Lower leg skin (tissue), 4 donors: ENCODE results near the gene ELF1. TPM values are rescaled to one million over a fixed set of nuclear protein-coding genes. Genes with fewer than 3 reads are reported as not detected.
"Not testable (repeated sequence)": the region's sequence is repeated elsewhere in the genome, so short reads cannot be mapped to it uniquely, and the experiment has no call there.

Experiments
- DNase-seq, 2 donors: peaks; one replicate each; pipeline ENCODE4 v3.0.0-alpha.2; 2019; ENCODE audit warnings: low spot score in 2 of 2
- H3K4me3 ChIP-seq: fragments of 200-600 bp; sonication (generic); 2 replicates; pipeline ENCODE4 v1.5.1; 2017; ENCODE audit warnings: mild to moderate bottlenecking, low read depth; ENCODE audit not compliant: poor library complexity, severe bottlenecking
- POLR2A ChIP-seq, 2 donors: fragments of 450-650 bp; IDR thresholded peaks; one replicate each; pipeline ENCODE4 v1.6.1; 2016 to 2017; ENCODE audit warnings: antibody characterized with exemption in 2 of 2, mild to moderate bottlenecking in 1 of 2, moderate library complexity in 1 of 2
- WGBS, 2 donors: methylation state at CpG; one replicate each; pipeline ENCODE4 v1.1.5; 2018; 5-methylcytosine and 5-hydroxymethylcytosine counted together
- intact Hi-C: fragments of 100-400 bp; cut with DNase I; formaldehyde crosslinking; loops from one replicate; pipeline ENCODE4 v1.15.0; 2023; ENCODE audit warnings: low total_unique reads
- total RNA-seq, 4 donors: library from RNA; depleted of rRNA; stranded (reverse); fragments of >200 nt; gene quantifications; one replicate each; pipeline ENCODE4 v1.1.0, GENCODE V29; 2016
- TF ChIP-seq, protein P1 (sequence below), 3 donors: fragments of 450-650 bp; IDR thresholded peaks; one replicate each; pipeline ENCODE4 v1.5.1; 2016; ENCODE audit warnings: antibody characterized with exemption in 3 of 3, mild to moderate bottlenecking in 3 of 3, moderate library complexity in 2 of 3

Gene ELF1
- total RNA-seq, 4 donors from 2014 or later: 112 to 137 (median 125) TPM

DNA sequence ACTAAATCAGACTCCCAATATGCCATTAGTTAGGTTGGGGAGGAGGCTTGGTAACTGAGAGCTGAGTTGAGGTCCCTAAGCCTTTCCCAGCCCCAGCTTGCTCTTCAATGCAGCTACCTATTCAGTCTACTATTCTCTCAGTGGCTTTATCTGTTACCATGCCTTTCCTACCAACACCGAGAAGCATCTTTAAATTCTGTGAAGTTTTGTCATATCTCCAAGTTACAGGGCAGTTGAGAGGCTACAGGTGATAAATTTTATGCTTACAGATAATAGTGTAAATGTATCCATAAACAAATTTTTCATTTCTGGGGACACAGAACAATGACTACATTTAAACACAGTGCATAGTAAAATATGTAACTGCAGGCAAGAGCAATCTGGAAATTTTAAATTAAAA is 110.6 kb downstream of the ELF1 start:
- intact Hi-C loops: no loop called here
- 90 to 100% methylated on average over 1 of the region's 1 CpG for WGBS, 2 donors

DNA sequence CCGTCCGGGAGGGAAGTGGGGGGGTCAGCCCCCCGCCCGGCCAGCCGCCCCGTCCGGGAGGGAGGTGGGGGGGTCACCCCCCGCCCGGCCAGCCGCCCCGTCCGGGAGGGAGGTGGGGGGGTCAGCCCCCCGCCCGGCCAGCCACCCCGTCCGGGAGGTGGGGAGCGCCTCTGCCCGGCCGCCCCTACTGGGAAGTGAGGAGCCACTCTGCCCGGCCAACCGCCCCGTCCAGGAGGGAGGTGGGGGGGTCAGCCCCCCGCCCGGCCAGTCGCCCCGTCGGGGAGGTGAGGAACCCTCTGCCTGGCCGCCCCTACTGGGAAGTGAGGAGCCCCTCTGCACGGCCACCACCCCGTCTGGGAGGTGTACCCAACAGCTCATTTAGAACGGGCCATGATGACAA is 118.1 kb downstream of the ELF1 start:
- intact Hi-C loops, DNase-seq, H3K4me3 ChIP-seq: not testable (repeated sequence)
- WGBS, 2 donors: 97 to 100% methylated on average over 8 to 11 of the region's 31 CpGs

More for the DNA sequence above, 110.6 kb downstream of the ELF1 start:
- no peak for DNase-seq
- TF ChIP-seq, protein P1, sequence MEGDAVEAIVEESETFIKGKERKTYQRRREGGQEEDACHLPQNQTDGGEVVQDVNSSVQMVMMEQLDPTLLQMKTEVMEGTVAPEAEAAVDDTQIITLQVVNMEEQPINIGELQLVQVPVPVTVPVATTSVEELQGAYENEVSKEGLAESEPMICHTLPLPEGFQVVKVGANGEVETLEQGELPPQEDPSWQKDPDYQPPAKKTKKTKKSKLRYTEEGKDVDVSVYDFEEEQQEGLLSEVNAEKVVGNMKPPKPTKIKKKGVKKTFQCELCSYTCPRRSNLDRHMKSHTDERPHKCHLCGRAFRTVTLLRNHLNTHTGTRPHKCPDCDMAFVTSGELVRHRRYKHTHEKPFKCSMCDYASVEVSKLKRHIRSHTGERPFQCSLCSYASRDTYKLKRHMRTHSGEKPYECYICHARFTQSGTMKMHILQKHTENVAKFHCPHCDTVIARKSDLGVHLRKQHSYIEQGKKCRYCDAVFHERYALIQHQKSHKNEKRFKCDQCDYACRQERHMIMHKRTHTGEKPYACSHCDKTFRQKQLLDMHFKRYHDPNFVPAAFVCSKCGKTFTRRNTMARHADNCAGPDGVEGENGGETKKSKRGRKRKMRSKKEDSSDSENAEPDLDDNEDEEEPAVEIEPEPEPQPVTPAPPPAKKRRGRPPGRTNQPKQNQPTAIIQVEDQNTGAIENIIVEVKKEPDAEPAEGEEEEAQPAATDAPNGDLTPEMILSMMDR (IDR thresholded peaks at IDR 0.05): no peak
- TF ChIP-seq POLR2A (IDR thresholded peaks at IDR 0.05): no peak
- no peak overlapping the region for H3K4me3 ChIP-seq

DNA sequence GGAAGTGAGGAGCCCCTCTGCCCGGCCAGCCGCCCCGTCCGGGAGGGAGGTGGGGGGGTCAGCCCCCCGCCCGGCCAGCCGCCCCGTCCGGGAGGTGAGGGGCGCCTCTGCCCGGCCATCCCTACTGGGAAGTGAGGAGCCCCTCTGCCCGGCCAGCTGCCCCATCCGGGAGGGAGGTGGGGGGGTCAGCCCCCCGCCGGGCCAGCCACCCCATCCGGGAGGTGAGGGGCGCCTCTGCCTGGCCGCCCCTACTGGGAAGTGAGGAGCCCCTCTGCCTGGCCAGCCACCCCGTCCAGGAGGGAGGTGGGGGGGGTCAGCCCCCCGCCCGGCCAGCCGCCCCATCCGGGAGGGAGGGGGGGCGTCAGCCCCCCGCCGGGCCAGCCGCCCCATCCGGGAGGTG is 118.5 kb downstream of the ELF1 start:
- DNase-seq, H3K4me3 ChIP-seq, intact Hi-C loops: not testable (repeated sequence)
- no CpG with 5 or more reads among the region's 28 CpGs for whole genome bisulfite sequencing, 2 donors

DNA sequence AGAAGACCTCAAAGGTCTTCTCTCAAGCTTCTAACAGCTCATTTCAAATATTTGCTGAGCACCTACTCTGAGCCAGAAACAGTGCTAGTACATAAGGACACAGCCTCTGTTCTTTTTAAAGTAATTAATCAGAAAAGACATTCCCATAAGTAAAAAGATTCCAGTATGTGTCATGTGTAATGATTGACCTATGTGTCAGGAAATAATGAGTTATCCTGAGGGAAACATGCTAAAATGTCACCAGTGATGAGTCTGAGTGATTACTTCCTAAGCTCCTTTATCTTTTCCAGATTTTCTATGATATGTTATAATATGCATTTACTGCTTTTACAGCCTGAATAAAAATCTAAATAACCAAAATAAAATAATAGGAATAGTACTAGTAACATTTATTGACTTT is 122.1 kb downstream of the ELF1 start:
- TF ChIP-seq POLR2A (IDR thresholded peaks at IDR 0.05): no peak
- TF ChIP-seq, protein P1 (IDR thresholded peaks at IDR 0.05): no peak
- intact Hi-C loops: no loop called here
- no peak for DNase-seq
- no peak overlapping the region for H3K4me3 ChIP-seq

DNA sequence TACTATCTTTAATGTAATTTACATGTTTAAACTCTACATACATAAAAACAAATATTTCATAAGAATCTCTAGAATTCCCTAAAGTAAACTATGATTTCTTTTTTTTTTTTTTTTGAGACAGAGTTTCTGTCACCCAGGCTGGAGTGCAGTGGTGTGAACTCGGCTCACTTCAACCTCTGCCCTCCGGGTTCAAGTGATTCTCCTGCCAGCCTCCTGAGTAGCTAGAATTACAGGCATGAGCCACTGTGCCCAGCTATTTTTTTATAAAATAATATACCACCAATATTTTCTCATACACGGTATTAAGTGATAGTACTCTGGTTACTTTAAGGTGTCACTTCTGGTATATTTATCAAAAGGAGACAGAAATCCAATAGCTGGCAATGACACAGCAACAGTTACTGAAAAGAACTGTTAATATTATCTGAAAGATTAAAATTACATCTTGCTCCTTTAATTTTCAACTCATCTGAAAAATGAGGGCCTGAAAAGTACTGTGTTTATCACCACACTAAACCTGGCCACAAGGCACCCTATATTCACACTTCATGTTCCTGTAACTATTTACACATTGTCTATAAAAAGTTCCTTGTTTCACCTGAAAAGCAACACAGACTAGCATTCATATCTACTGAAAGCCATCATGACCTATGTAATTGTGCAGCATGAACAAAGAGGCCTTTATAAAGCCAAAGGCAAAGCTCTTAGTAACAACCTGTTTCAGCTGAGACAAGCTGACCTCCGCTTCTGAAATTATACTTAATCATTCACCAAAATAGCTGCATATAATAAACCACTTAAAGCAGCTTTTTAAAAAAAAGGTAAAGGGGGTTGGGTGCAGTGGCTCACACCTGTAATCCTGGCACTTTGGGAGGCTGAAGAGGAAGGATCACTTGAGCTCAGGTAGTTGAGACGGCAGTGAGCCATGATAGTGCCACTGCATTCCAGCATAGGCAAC is 123.6 kb downstream of the ELF1 start:
- TF ChIP-seq, protein P1 (IDR thresholded peaks at IDR 0.05): no peak
- no peak for TF ChIP-seq POLR2A (IDR thresholded peaks at IDR 0.05)
- H3K4me3 ChIP-seq: no peak overlapping the region
- intact Hi-C loops: no loop called here
- no peak for DNase-seq
- WGBS, 2 donors: 83% methylated on average over 5 of the region's 5 CpGs

DNA sequence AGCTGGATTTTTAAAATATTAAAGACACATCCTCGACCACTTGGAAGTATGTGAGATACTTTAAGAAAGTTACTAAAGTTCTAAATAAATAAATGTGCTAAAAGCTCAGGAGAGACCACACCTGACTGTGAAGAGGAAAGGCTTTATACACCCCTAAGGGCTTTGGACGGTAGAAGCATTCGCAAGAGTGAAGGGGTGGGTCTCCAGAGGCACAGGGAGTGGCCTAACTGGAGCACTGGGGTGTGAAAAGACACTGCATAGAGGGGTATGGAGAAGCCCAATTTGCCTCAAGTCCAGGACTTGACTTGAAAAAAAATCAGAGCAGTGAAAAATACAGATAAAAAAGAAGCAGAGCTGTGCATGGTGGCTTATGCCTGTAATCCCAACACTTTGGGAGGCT is 125.5 kb downstream of the ELF1 start:
- WGBS, 2 donors: 64 to 84% methylated on average over 3 of the region's 3 CpGs
- intact Hi-C loops, DNase-seq, H3K4me3 ChIP-seq: not testable (repeated sequence)

DNA sequence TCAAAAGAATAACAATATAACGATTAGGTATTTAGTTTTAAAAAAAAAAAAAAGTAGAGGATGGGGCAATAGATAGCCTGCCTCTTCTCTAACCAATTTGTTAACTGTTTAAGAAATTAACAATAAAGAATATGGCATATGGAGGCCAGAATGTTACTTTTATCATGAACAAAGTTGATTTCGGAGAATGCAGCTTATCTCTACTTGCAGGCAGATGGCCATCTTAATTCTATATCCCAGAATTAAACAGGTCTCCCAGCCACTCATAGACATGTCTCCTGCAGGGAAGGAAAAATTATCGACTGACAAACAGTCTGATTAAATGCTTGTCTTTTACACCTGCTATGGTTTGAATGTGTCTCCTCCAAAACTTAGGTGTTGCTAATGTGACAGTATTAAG is 133.1 kb downstream of the ELF1 start:
- 92% methylated on average over 3 of the region's 3 CpGs for WGBS, 2 donors
- H3K4me3 ChIP-seq: no peak overlapping the region
- intact Hi-C loops: no loop called here
- TF ChIP-seq POLR2A (IDR thresholded peaks at IDR 0.05): no peak
- TF ChIP-seq, protein P1 (IDR thresholded peaks at IDR 0.05): no peak
- no peak for DNase-seq

DNA sequence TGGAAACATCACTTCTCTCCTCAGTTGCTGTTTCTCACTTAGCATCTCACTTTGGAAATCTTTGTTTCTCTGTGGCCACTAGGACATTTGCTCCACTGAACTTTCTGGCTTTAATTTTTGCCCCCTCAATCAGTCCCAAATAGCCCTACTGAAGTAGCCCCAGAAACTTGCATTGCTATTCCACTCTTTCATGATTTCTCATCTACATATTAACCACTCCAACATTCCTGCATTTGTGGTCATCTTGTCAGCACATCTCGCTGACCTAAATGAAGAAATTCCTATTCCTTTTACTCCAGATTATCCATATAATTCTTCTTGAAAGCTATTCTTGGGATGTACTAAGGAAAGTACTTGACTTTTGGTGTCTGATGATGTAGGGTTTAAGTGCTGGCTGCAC is 134.9 kb downstream of the ELF1 start:
- H3K4me3 ChIP-seq, DNase-seq, intact Hi-C loops: not testable (repeated sequence)
- no CpG with 5 or more reads among the region's 1 CpG for WGBS, 2 donors
